ENCODE results near the gene PAX2.

- TF ChIP-seq HDAC6 (IDR thresholded peaks at IDR 0.05; ENCODE audit: low read depth, low read length) = no peak
- no peak for TF ChIP-seq MAFK (IDR thresholded peaks at IDR 0.05; ENCODE audit: low read depth, low read length)
- peak; percentile 14 for TF ChIP-seq EZH2 (IDR thresholded peaks at IDR 0.05; ENCODE audit: low read depth, low read length, severe bottlenecking)
- TF ChIP-seq E2F6 (IDR thresholded peaks at IDR 0.05) = no peak
- TF ChIP-seq CREB1 (IDR thresholded peaks at IDR 0.05) = no peak
- TF ChIP-seq, protein P1, sequence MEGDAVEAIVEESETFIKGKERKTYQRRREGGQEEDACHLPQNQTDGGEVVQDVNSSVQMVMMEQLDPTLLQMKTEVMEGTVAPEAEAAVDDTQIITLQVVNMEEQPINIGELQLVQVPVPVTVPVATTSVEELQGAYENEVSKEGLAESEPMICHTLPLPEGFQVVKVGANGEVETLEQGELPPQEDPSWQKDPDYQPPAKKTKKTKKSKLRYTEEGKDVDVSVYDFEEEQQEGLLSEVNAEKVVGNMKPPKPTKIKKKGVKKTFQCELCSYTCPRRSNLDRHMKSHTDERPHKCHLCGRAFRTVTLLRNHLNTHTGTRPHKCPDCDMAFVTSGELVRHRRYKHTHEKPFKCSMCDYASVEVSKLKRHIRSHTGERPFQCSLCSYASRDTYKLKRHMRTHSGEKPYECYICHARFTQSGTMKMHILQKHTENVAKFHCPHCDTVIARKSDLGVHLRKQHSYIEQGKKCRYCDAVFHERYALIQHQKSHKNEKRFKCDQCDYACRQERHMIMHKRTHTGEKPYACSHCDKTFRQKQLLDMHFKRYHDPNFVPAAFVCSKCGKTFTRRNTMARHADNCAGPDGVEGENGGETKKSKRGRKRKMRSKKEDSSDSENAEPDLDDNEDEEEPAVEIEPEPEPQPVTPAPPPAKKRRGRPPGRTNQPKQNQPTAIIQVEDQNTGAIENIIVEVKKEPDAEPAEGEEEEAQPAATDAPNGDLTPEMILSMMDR (IDR thresholded peaks at IDR 0.05; ENCODE audit: control extremely low read depth in 1 of 3, insufficient read depth in 1 of 3, low read depth in 1 of 3, low read length in 3 of 3) = no peak
- no peak for TF ChIP-seq JUND (IDR thresholded peaks at IDR 0.05; ENCODE audit: low read length)
- TF ChIP-seq GABPA (IDR thresholded peaks at IDR 0.05; ENCODE audit: borderline replicate concordance, insufficient read depth, low read length) = no peak
- TF ChIP-seq EP300 (IDR thresholded peaks at IDR 0.05; ENCODE audit: borderline replicate concordance in 1 of 2, low read depth in 2 of 2, low read length in 2 of 2) = no peak
- no peak for TF ChIP-seq POLR2A (IDR thresholded peaks at IDR 0.05; ENCODE audit: control extremely low read depth in 1 of 2, low read depth in 2 of 2, low read length in 2 of 2)
- TF ChIP-seq CBX5 (IDR thresholded peaks at IDR 0.05; ENCODE audit: low read depth, low read length) = no peak
- TF ChIP-seq SP1 (IDR thresholded peaks at IDR 0.05; ENCODE audit: low read depth, low read length) = no peak
- no peak for TF ChIP-seq CHD2 (IDR thresholded peaks at IDR 0.05; ENCODE audit: low read length)
- TF ChIP-seq, protein P2, sequence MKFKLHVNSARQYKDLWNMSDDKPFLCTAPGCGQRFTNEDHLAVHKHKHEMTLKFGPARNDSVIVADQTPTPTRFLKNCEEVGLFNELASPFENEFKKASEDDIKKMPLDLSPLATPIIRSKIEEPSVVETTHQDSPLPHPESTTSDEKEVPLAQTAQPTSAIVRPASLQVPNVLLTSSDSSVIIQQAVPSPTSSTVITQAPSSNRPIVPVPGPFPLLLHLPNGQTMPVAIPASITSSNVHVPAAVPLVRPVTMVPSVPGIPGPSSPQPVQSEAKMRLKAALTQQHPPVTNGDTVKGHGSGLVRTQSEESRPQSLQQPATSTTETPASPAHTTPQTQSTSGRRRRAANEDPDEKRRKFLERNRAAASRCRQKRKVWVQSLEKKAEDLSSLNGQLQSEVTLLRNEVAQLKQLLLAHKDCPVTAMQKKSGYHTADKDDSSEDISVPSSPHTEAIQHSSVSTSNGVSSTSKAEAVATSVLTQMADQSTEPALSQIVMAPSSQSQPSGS (IDR thresholded peaks at IDR 0.05; ENCODE audit: low read length) = no peak
Measured at GRCh38 chr10:100811261-100811660, 65.9 kb downstream of the PAX2 start.

Measured in H1 (cell line).